ENCODE measurements around the gene TMEM215. TPM values are rescaled to one million over a fixed set of nuclear protein-coding genes. Genes with fewer than 3 reads are reported as not detected.

TMEM215 gene
- total and polyA plus RNA-seq, 2 of the 8 experiments (the other 6 are each of a cell fraction or from before 2014, with no cell fraction given), result 0.33 to 0.67 TPM

GRCh38 chr9:32783168-32783891 is at the start of gene TMEM215 (continued):
- TF ChIP-seq SP4 (IDR thresholded peaks at IDR 0.05; ENCODE audit: low read length), result no peak
- TF ChIP-seq RAD21 (IDR thresholded peaks at IDR 0.05 in 1 of 2, conservative IDR thresholded peaks at IDR 0.05 in 1 of 2; ENCODE audit: low read depth in 2 of 2, low read length in 2 of 2), result peak in 1 of 2 experiments; percentile 35; a peak in 2 of 4 replicates
- no peak for TF ChIP-seq NANOG (IDR thresholded peaks at IDR 0.05; ENCODE audit: insufficient read depth, low read depth, low read length, poor library complexity, severe bottlenecking)
- no peak for TF ChIP-seq GABPA (IDR thresholded peaks at IDR 0.05; ENCODE audit: borderline replicate concordance, insufficient read depth, low read length)
- no peak for TF ChIP-seq GTF2F1 (IDR thresholded peaks at IDR 0.05; ENCODE audit: borderline replicate concordance, low read depth, low read length)
- TF ChIP-seq E2F6 (IDR thresholded peaks at IDR 0.05), result peak; percentile 76; the same call in 1 of the 2 replicates
- no peak for TF ChIP-seq BCL11A (IDR thresholded peaks at IDR 0.05; ENCODE audit: low read depth in 2 of 2, low read length in 2 of 2)
- no peak for TF ChIP-seq KDM1A (IDR thresholded peaks at IDR 0.05; ENCODE audit: borderline replicate concordance, low read length)
- TF ChIP-seq PHF8 (conservative IDR thresholded peaks at IDR 0.05; ENCODE audit: low read depth, low read length), result 0 out of 2 replicates have a peak, but pooled peaks have one; percentile 5
- no peak for TF ChIP-seq ATF3 (IDR thresholded peaks at IDR 0.05; ENCODE audit: insufficient read depth, low read depth, low read length)
- TF ChIP-seq FOSL1 (IDR thresholded peaks at IDR 0.05; ENCODE audit: insufficient read depth, low read depth, low read length), result no peak
- no peak for TF ChIP-seq SIRT6 (IDR thresholded peaks at IDR 0.05; ENCODE audit: low read length)
- TF ChIP-seq TCF12 (IDR thresholded peaks at IDR 0.05; ENCODE audit: low read depth, low read length), result no peak
- TF ChIP-seq EZH2 (IDR thresholded peaks at IDR 0.05; ENCODE audit: low read depth, low read length, severe bottlenecking), result peak; percentile 61
- no peak for TF ChIP-seq RFX5 (IDR thresholded peaks at IDR 0.05; ENCODE audit: borderline replicate concordance, low read depth, low read length)
- TF ChIP-seq TAF1 (IDR thresholded peaks at IDR 0.05; ENCODE audit: low read depth, low read length), result no peak
- no peak for TF ChIP-seq BACH1 (IDR thresholded peaks at IDR 0.05; ENCODE audit: low read length)
- no peak for TF ChIP-seq SIX5 (IDR thresholded peaks at IDR 0.05; ENCODE audit: low read depth, low read length)
- TF ChIP-seq SP1 (IDR thresholded peaks at IDR 0.05; ENCODE audit: low read depth, low read length), result no peak
- TF ChIP-seq SIN3A (conservative IDR thresholded peaks at IDR 0.05 in 1 of 2, IDR thresholded peaks at IDR 0.05 in 1 of 2; ENCODE audit: low read depth in 1 of 2, low read length in 2 of 2), result no peak; a peak in 1 of 4 replicates
- no peak for TF ChIP-seq CBX8 (IDR thresholded peaks at IDR 0.05; ENCODE audit: borderline replicate concordance, low read depth, low read length)

Data from H1 (cell line).